Measurements from ENCODE around the gene SCO2.

SCO2 gene

GRCh38 chr22:50498322-50498890 lies 27.0 kb downstream of the SCO2 start:
- DNase-seq (ENCODE audit: low read depth), result peak; percentile 50

- no peak for DNase-seq (ENCODE audit: low read depth)
Observed at GRCh38 chr22:50497093-50497492, 28.3 kb downstream of the SCO2 start.

- DNase-seq (ENCODE audit: low read depth), result no peak
Observed at GRCh38 chr22:50490531-50491308, 34.7 kb downstream of the SCO2 start.

- no peak for DNase-seq (ENCODE audit: low read depth)
Observed at GRCh38 chr22:50489363-50490243, 35.8 kb downstream of the SCO2 start.

- no peak for DNase-seq (ENCODE audit: low read depth)
Observed at GRCh38 chr22:50488886-50489285, 36.5 kb downstream of the SCO2 start.

GRCh38 chr22:50488006-50488677 lies 37.3 kb downstream of the SCO2 start:
- DNase-seq (ENCODE audit: low read depth), result no peak

- DNase-seq (ENCODE audit: low read depth), result no peak
Observed at GRCh38 chr22:50487290-50488005, 38.0 kb downstream of the SCO2 start.

- no peak for DNase-seq (ENCODE audit: low read depth)
Observed at GRCh38 chr22:50486561-50487289, 38.7 kb downstream of the SCO2 start, which contains the start of gene MIOX. MIOX (plus strand) TSS chr22:50486859; CDS start chr22:50486898, 39 bp downstream.

- no peak for DNase-seq (ENCODE audit: low read depth)
Observed at GRCh38 chr22:50485221-50486131, 39.9 kb downstream of the SCO2 start.

GRCh38 chr22:50483977-50484853 lies 41.2 kb downstream of the SCO2 start:
- no peak for DNase-seq (ENCODE audit: low read depth)

- DNase-seq (ENCODE audit: low read depth), result no peak
Observed at GRCh38 chr22:50483556-50483955, 41.8 kb downstream of the SCO2 start.

- no peak for DNase-seq (ENCODE audit: low read depth)
Observed at GRCh38 chr22:50483106-50483505, 42.3 kb downstream of the SCO2 start.

GRCh38 chr22:50482107-50483074 lies 43.0 kb downstream of the SCO2 start:
- no peak for DNase-seq (ENCODE audit: low read depth)

- peak; percentile 61 for DNase-seq (ENCODE audit: low read depth)
Observed at GRCh38 chr22:50481440-50482106, 43.8 kb downstream of the SCO2 start, which contains the start of gene ADM2. ADM2 (plus strand) TSS chr22:50481543; CDS start chr22:50481848, 305 bp downstream.

GRCh38 chr22:50481045-50481439 lies 44.4 kb downstream of the SCO2 start:
- no peak for DNase-seq (ENCODE audit: low read depth)

GRCh38 chr22:50479721-50480120 lies 45.7 kb downstream of the SCO2 start:
- DNase-seq (ENCODE audit: low read depth), result no peak

- DNase-seq (ENCODE audit: low read depth), result no peak
Observed at GRCh38 chr22:50477923-50478322, 47.5 kb downstream of the SCO2 start.
